Astrocyte (in vitro differentiated cells and primary cell): ENCODE measurements around the gene SLC22A4. TPM values are rescaled to one million over a fixed set of nuclear protein-coding genes. Genes with fewer than 3 reads are reported as not detected.
A peak's percentile ranks its signal among the peaks of the same experiment; 100 is the strongest.

Source experiments
- DNase-seq: peaks from one replicate; pipeline ENCODE4 v3.0.0-alpha.2; 2010; ENCODE audit warnings: low read depth
- FAIRE-seq: peaks from 2 replicates; lab custom pipeline; 2011; peaks lifted over from hg19 to GRCh38; lab: Jason Lieb, UNC
- H2AFZ ChIP-seq: 2 replicates; pipeline ENCODE4 v1.6.0; 2012; ENCODE audit warnings: low read depth, low read length, inconsistent platforms
- H3K27ac ChIP-seq: 2 replicates; pipeline ENCODE4 v1.5.1; 2011; ENCODE audit warnings: low read depth, low read length, inconsistent platforms
- H3K27me3 ChIP-seq: 2 replicates; pipeline ENCODE4 v1.6.0; 2011; ENCODE audit warnings: low read length, inconsistent platforms; ENCODE audit not compliant: insufficient read depth
- H3K36me3 ChIP-seq: 2 replicates; pipeline ENCODE4 v1.5.1; 2011; ENCODE audit warnings: low read length, inconsistent platforms; ENCODE audit not compliant: insufficient read depth
- H3K4me1 ChIP-seq: 2 replicates; pipeline ENCODE4 v1.5.1; 2011; ENCODE audit warnings: low read length, inconsistent platforms; ENCODE audit not compliant: insufficient read depth
- H3K4me2 ChIP-seq: 2 replicates; pipeline ENCODE4 v1.6.0; 2012; ENCODE audit warnings: low read length, inconsistent platforms
- H3K4me3 ChIP-seq: 2 replicates; pipeline ENCODE4 v1.5.1; 2011; ENCODE audit warnings: low read depth, mild to moderate bottlenecking, low read length, inconsistent platforms; ENCODE audit not compliant: insufficient read depth
- H3K79me2 ChIP-seq: 2 replicates; pipeline ENCODE4 v1.6.0; 2012; ENCODE audit warnings: mild to moderate bottlenecking, low read length, inconsistent platforms; ENCODE audit not compliant: insufficient read depth
- H3K9ac ChIP-seq: 2 replicates; pipeline ENCODE4 v1.6.0; 2012; ENCODE audit warnings: mild to moderate bottlenecking, low read length, inconsistent platforms
- H3K9me3 ChIP-seq: 2 replicates; pipeline ENCODE4 v1.5.1; 2012; ENCODE audit warnings: low read depth, mild to moderate bottlenecking, low read length, inconsistent platforms; ENCODE audit not compliant: insufficient read depth
- H4K20me1 ChIP-seq: 2 replicates; pipeline ENCODE4 v1.6.0; 2012; ENCODE audit warnings: low read length, inconsistent platforms; ENCODE audit not compliant: insufficient read depth
- H3K27ac Mint-ChIP-seq: one replicate; pipeline ENCODE4 v1.8.0; 2021; ENCODE audit warnings: mild to moderate bottlenecking, mixed read lengths; ENCODE audit not compliant: unreplicated experiment
- H3K27me3 Mint-ChIP-seq: one replicate; pipeline ENCODE4 v1.8.0; 2021; ENCODE audit warnings: low read depth, mixed read lengths; ENCODE audit not compliant: unreplicated experiment
- H3K36me3 Mint-ChIP-seq: one replicate; pipeline ENCODE4 v1.8.0; 2021; ENCODE audit warnings: low read depth, mixed read lengths; ENCODE audit not compliant: unreplicated experiment
- H3K4me1 Mint-ChIP-seq: one replicate; pipeline ENCODE4 v1.8.0; 2021; ENCODE audit warnings: low read depth, mixed read lengths; ENCODE audit not compliant: unreplicated experiment
- H3K4me3 Mint-ChIP-seq: one replicate; pipeline ENCODE4 v1.8.0; 2021; ENCODE audit warnings: mild to moderate bottlenecking, moderate library complexity, mixed read lengths; ENCODE audit not compliant: unreplicated experiment
- H3K9me3 Mint-ChIP-seq: one replicate; pipeline ENCODE4 v1.8.0; 2021; ENCODE audit warnings: mild to moderate bottlenecking, mixed read lengths; ENCODE audit not compliant: unreplicated experiment
- CTCF ChIP-seq: IDR thresholded peaks from 2 replicates; pipeline ENCODE4 v1.5.1; 2011; ENCODE audit warnings: low read depth, mild to moderate bottlenecking, inconsistent platforms, low read length, moderate library complexity; ENCODE audit not compliant: insufficient read depth
- EZH2 ChIP-seq: IDR thresholded peaks from 2 replicates; pipeline ENCODE4 v1.6.1; 2012; ENCODE audit warnings: mild to moderate bottlenecking, low read length, inconsistent platforms; ENCODE audit not compliant: insufficient read depth
- total RNA-seq: library from RNA; stranded (reverse); gene quantifications from 2 replicates; pipeline ENCODE4 v1.2.1, GENCODE V29; 2021

Gene SLC22A4
- total RNA-seq, 1 donor from 2014 or later = 4.5 TPM

GRCh38 chr5:132295505-132296411, 1.6 kb downstream of the SLC22A4 start:
- H3K4me1 Mint-ChIP-seq = peaks cover 13% of the 10 kb centered on the region

GRCh38 chr5:132296412-132297016, 2.3 kb downstream of the SLC22A4 start:
- H3K9me3 ChIP-seq = no peaks in the 10 kb centered on the region
- peaks cover 31% of the 10 kb centered on the region for H3K4me1 ChIP-seq
- no peak overlapping the region for H3K27ac ChIP-seq
- H3K4me3 Mint-ChIP-seq = peak overlapping the region; percentile 94
- H3K9ac ChIP-seq = no peak overlapping the region
- H3K4me2 ChIP-seq = peak overlapping the region; percentile 98
- DNase-seq (peak; percentile 41), FAIRE-seq (no peak)
- H3K36me3 Mint-ChIP-seq = no peaks in the 10 kb centered on the region
- TF ChIP-seq CTCF (no peak), EZH2 (no peak)
- no peaks in the 10 kb centered on the region for H3K27me3 Mint-ChIP-seq
- H3K4me1 Mint-ChIP-seq = peaks cover 13% of the 10 kb centered on the region
- H3K79me2 ChIP-seq = peaks cover 58% of the 10 kb centered on the region
- H2AFZ ChIP-seq = no peak overlapping the region
- no peaks in the 10 kb centered on the region for H3K36me3 ChIP-seq
- H3K9me3 Mint-ChIP-seq = no peaks in the 10 kb centered on the region
- H3K4me3 ChIP-seq = no peak overlapping the region
- H3K27me3 ChIP-seq = no peaks in the 10 kb centered on the region
- no peak overlapping the region for H3K27ac Mint-ChIP-seq
- H4K20me1 ChIP-seq = peaks cover 13% of the 10 kb centered on the region

More at GRCh38 chr5:132295505-132296411, 1.6 kb downstream of the SLC22A4 start:
- Mint-ChIP-seq H3K36me3 (no peaks in the 10 kb centered on the region), H3K4me3 (peak overlapping the region; percentile 94), H3K9me3 (no peaks in the 10 kb centered on the region), H3K27ac (peak overlapping the region; percentile 69), H3K27me3 (no peaks in the 10 kb centered on the region)
- Histone ChIP-seq H2AFZ (peak overlapping the region; percentile 96), H3K4me3 (peak overlapping the region; percentile 87), H3K36me3 (no peaks in the 10 kb centered on the region), H4K20me1 (peaks cover 11% of the 10 kb centered on the region), H3K27me3 (no peaks in the 10 kb centered on the region), H3K9me3 (no peaks in the 10 kb centered on the region), H3K27ac (peak overlapping the region; percentile 97), H3K4me1 (peaks cover 31% of the 10 kb centered on the region), H3K79me2 (peaks cover 50% of the 10 kb centered on the region), H3K4me2 (peak overlapping the region; percentile 98), H3K9ac (peak overlapping the region; percentile 94)
- DNase-seq (no peak), FAIRE-seq (no peak)
- TF ChIP-seq EZH2 (no peak), CTCF (no peak)
